ENCODE data around the gene ZNF529.
"Not testable (repeated sequence)": the region's sequence is repeated elsewhere in the genome, so short reads cannot be mapped to it uniquely, and the experiment has no call there.

Gene ZNF529

GRCh38 chr19:36573020-36573894 lies at the start of gene ZNF529:
ZNF529 (minus strand) TSS chr19:36573292; CDS start chr19:36572346, 946 bp downstream.
- in situ Hi-C loops (cut with HindIII; ENCODE audit: low pct_ligation_motif_present, low sequenced_read_pairs), result no loop called here
- Histone ChIP-seq H3K36me3 (replicated peaks) (peaks cover 17% of the 10 kb centered on the region), H3K27me3 (replicated peaks) (no peaks in the 10 kb centered on the region), H3K4me3 (ENCODE audit: low read depth, low read length) (peak within 1 kb of the TSS; percentile 99), H3K27ac (peak within 1 kb of the TSS; percentile 82)
- TF ChIP-seq CTCF (IDR thresholded peaks at IDR 0.05; ENCODE audit: low read depth, low read length, missing control alignments), result no peak
- DNase-seq, result peak; percentile 91

GRCh38 chr19:36605877-36606478 lies 32.9 kb upstream of the ZNF529 start:
- Histone ChIP-seq H3K4me3 (ENCODE audit: low read depth, low read length) (peak overlapping the region; percentile 83), H3K36me3 (replicated peaks) (no peaks in the 10 kb centered on the region), H3K27me3 (replicated peaks) (no peaks in the 10 kb centered on the region), H3K27ac (no peak overlapping the region)
- DNase-seq, result no peak
- in situ Hi-C loops (cut with HindIII; ENCODE audit: low pct_ligation_motif_present, low sequenced_read_pairs), result no loop called here
- TF ChIP-seq CTCF (IDR thresholded peaks at IDR 0.05; ENCODE audit: low read depth, low read length, missing control alignments), result no peak

- H3K36me3 ChIP-seq (replicated peaks), result no peaks in the 10 kb centered on the region
- peak within 1 kb of the TSS; percentile 59 for H3K27ac ChIP-seq
- in situ Hi-C loops (cut with HindIII; ENCODE audit: low pct_ligation_motif_present, low sequenced_read_pairs), result no loop called here
- DNase-seq, result peak; percentile 43
- H3K27me3 ChIP-seq (replicated peaks), result no peaks in the 10 kb centered on the region
- peak within 1 kb of the TSS; percentile 83 for H3K4me3 ChIP-seq (ENCODE audit: low read depth, low read length)
- no peak for TF ChIP-seq CTCF (IDR thresholded peaks at IDR 0.05; ENCODE audit: low read depth, low read length, missing control alignments)
Observed at GRCh38 chr19:36605101-36605876, 32.2 kb upstream of the ZNF529 start, which contains the start of gene ZNF382. ZNF382 (plus strand) TSS chr19:36605313; CDS start chr19:36609915, 4,602 bp downstream.

- no peak for TF ChIP-seq CTCF (IDR thresholded peaks at IDR 0.05; ENCODE audit: low read depth, low read length, missing control alignments)
- Histone ChIP-seq H3K36me3 (replicated peaks) (no peaks in the 10 kb centered on the region), H3K27ac (peak overlapping the region; percentile 59), H3K27me3 (replicated peaks) (no peaks in the 10 kb centered on the region), H3K4me3 (ENCODE audit: low read depth, low read length) (peak overlapping the region; percentile 83)
- peak; percentile 54 for DNase-seq
- in situ Hi-C loops (cut with HindIII; ENCODE audit: low pct_ligation_motif_present, low sequenced_read_pairs), result no loop called here
Observed at GRCh38 chr19:36604656-36605100, 31.6 kb upstream of the ZNF529 start.

GRCh38 chr19:36602681-36603080 lies 29.6 kb upstream of the ZNF529 start:
- in situ Hi-C loops (cut with HindIII; ENCODE audit: low pct_ligation_motif_present, low sequenced_read_pairs); H3K27ac ChIP-seq: not testable (repeated sequence)

GRCh38 chr19:36579255-36579654 lies 6.2 kb upstream of the ZNF529 start:
- H3K27me3 ChIP-seq (replicated peaks), result no peaks in the 10 kb centered on the region
- in situ Hi-C loops (cut with HindIII; ENCODE audit: low pct_ligation_motif_present, low sequenced_read_pairs), result no loop called here
- peaks cover 34% of the 10 kb centered on the region for H3K36me3 ChIP-seq (replicated peaks)
- DNase-seq, result no peak
- H3K4me3 ChIP-seq (ENCODE audit: low read depth, low read length), result no peak overlapping the region
- no peak overlapping the region for H3K27ac ChIP-seq
- TF ChIP-seq CTCF (IDR thresholded peaks at IDR 0.05; ENCODE audit: low read depth, low read length, missing control alignments), result no peak

More at GRCh38 chr19:36602681-36603080, 29.6 kb upstream of the ZNF529 start:
- DNase-seq; H3K4me3 ChIP-seq (ENCODE audit: low read depth, low read length); H3K36me3 ChIP-seq (replicated peaks); H3K27me3 ChIP-seq (replicated peaks): not testable (repeated sequence)

Measured in brain microvascular endothelial cell (primary cell).